GM18526 (cell line): Measurements from ENCODE around the gene IGF2.

Experiments
- POLR2A ChIP-seq: IDR thresholded peaks from 3 replicates; pipeline ENCODE4 v1.6.1; 2011; ENCODE audit not compliant: insufficient read length; ENCODE audit errors: extremely low read depth

Gene IGF2

GRCh38 chr11:2091112-2091746 is 48.0 kb downstream of the IGF2 start:
- no peak for TF ChIP-seq POLR2A

GRCh38 chr11:2090172-2091111 is 48.7 kb downstream of the IGF2 start:
- TF ChIP-seq POLR2A, result no peak

GRCh38 chr11:2089536-2090165 is 49.5 kb downstream of the IGF2 start:
- TF ChIP-seq POLR2A, result no peak

GRCh38 chr11:2088746-2089535 is 50.2 kb downstream of the IGF2 start:
- TF ChIP-seq POLR2A, result no peak

- no peak for TF ChIP-seq POLR2A
These were observed 50.9 kb downstream of the IGF2 start for GRCh38 chr11:2088284-2088683.

GRCh38 chr11:2086239-2087040 is 52.7 kb downstream of the IGF2 start:
- no peak for TF ChIP-seq POLR2A

GRCh38 chr11:2085251-2086066 is 53.7 kb downstream of the IGF2 start:
- no peak for TF ChIP-seq POLR2A

- no peak for TF ChIP-seq POLR2A
These were observed 54.5 kb downstream of the IGF2 start for GRCh38 chr11:2084721-2085120.
